Epithelial cell of esophagus (primary cell): ENCODE results near the gene GPRC5B.

ENCODE experiments used
- DNase-seq: peaks from one replicate; pipeline ENCODE4 v3.0.0; 2010; ENCODE audit warnings: low read depth
- H3K4me3 ChIP-seq: 2 replicates; pipeline ENCODE4 v1.5.1; 2011; ENCODE audit warnings: mild to moderate bottlenecking, low read length, control low read depth
- TF ChIP-seq, protein P1 (sequence below): IDR thresholded peaks from 2 replicates; pipeline ENCODE4 v1.5.1; 2011; ENCODE audit warnings: low read depth, mild to moderate bottlenecking, low read length, control low read depth, inconsistent platforms; ENCODE audit not compliant: insufficient read depth; ENCODE audit errors: missing control alignments

The GPRC5B gene

DNA sequence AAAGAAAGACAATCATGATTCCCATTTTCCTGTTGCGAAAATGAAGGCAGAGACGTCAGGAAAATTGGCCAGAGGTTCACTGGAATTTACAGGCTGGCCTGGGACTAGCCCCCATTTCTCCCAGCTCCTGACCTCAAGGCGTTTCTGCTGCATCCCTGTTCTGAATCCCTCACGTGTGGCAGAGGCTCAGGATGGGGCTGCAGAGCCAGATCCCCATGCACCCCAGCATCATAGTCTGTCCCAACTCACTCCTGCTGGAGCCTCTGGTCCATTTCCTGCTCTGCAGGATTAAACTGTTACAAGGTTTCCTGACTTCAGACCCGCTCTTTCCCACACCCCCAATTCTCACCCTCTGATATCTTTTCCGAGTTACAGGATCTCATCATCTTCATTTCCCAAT lies 2.9 kb downstream of the GPRC5B start:
- TF ChIP-seq, protein P1, sequence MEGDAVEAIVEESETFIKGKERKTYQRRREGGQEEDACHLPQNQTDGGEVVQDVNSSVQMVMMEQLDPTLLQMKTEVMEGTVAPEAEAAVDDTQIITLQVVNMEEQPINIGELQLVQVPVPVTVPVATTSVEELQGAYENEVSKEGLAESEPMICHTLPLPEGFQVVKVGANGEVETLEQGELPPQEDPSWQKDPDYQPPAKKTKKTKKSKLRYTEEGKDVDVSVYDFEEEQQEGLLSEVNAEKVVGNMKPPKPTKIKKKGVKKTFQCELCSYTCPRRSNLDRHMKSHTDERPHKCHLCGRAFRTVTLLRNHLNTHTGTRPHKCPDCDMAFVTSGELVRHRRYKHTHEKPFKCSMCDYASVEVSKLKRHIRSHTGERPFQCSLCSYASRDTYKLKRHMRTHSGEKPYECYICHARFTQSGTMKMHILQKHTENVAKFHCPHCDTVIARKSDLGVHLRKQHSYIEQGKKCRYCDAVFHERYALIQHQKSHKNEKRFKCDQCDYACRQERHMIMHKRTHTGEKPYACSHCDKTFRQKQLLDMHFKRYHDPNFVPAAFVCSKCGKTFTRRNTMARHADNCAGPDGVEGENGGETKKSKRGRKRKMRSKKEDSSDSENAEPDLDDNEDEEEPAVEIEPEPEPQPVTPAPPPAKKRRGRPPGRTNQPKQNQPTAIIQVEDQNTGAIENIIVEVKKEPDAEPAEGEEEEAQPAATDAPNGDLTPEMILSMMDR: no peak
- H3K4me3 ChIP-seq: no peak overlapping the region
- no peak for DNase-seq

GRCh38 chr16:19881028-19881427 lies 3.6 kb downstream of the GPRC5B start:
- TF ChIP-seq, protein P1: no peak

DNA sequence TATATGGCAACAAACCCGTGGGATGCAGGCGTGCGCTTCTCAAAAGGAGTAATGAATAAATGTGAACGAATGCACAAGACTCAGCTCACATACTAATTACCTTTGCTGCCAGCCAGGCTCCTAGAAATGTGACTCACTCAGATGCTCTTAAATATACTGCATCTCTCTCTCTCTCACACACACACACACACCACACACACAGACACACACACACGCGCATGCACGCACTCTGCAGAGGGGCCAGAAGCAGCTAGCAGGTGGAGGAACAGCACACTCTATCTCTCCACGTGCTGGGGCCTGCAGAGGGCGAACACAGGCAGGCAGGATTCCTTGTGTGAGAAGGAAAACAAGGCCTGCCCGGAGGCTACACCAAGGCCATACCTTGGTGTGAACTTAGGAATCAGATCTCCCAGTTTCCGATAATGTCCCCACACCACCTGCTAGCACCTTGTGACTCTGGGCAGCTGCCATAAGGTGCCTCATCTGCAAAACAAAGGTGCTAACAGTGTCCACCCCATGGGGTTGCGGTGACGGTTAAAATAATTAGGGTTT lies 5.3 kb downstream of the GPRC5B start:
- TF ChIP-seq, protein P1: peak; percentile 25
- peak; percentile 92 for DNase-seq
- H3K4me3 ChIP-seq: no peak overlapping the region

More at GRCh38 chr16:19881028-19881427, 3.6 kb downstream of the GPRC5B start:
- no peak overlapping the region for H3K4me3 ChIP-seq
- no peak for DNase-seq

DNA sequence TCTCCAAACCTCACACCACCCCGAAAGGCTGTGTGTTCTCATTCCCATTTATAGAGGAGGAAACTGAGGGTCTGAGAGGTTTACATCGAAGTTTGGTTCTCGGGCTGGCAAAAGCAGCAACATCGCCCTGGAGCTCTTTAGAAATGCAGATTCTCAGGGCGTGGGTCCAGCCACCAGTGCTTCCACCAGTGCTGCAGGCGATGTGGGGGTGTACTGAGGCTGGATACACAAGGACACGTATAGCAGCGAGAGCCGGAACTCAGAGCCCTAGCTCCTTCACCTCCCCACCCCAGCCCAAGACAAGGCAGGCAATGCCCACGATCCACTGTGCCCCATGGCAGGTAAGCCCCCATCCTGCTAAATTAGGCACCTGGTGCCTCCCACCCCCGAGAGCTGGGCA lies 5.9 kb downstream of the GPRC5B start:
- no peak overlapping the region for H3K4me3 ChIP-seq
- no peak for DNase-seq
- TF ChIP-seq, protein P1: no peak

DNA sequence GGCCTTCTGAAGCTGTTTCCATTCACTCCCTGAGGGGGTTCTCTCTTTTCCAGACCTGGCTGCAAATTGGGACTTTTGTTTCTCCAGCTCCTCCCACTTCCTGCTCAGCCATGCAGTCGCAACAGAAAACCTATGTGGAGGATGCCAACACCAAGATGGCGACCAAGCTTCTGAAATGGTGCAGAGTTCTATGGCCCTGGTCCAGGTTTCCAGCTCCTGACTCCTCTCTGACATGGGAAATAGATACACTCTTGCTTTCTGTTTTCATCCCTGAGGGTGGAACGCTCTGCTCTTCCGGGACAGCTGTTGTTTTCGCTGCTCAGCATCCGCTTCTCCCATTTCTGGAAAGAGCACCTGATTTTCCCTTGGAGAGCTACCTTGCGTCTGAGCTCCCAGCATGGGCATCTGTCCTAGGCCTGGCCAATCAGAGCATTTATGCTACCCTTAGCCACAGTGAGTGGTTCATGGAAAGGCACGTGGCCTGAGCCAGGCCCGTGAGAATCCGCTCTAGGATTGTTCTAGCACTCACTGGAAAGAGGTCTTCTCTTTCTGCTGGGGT lies 8.1 kb downstream of the GPRC5B start:
- no peak for DNase-seq
- TF ChIP-seq, protein P1: no peak
- H3K4me3 ChIP-seq: no peak overlapping the region

DNA sequence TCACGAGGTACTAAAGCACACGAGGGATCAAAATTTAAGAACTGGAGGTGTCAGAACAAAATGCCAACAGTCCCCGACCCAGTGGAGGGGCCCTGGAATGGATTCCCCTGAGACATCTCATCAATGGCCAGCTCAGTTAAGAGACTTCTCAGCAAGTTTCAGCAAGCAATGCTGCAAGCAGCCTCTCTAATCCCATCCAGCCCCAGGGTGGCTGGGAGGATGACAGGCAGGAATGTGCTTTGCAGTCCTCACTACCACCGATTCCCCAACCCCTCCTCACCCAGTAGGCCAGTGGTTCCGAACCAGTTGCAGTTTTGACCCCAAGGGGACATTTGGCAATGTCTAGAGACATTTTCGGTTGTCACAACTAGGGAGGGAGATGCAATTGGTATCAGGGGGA lies 8.7 kb downstream of the GPRC5B start:
- peak; percentile 36 for DNase-seq
- TF ChIP-seq, protein P1: no peak
- no peak overlapping the region for H3K4me3 ChIP-seq
